Stimulated activated CD4-positive, alpha-beta T cell treated with anti-CD3 and anti-CD28 coated beads, Interleukin-4, amount 100 ng/mL, for 4 hours (primary cell): ENCODE measurements around the gene ACVR1B.

Experiments used
- DNase-seq, 2 experiments: peaks; one replicate each; pipeline ENCODE4 v3.0.0-alpha.2; 2020

ACVR1B gene

DNA sequence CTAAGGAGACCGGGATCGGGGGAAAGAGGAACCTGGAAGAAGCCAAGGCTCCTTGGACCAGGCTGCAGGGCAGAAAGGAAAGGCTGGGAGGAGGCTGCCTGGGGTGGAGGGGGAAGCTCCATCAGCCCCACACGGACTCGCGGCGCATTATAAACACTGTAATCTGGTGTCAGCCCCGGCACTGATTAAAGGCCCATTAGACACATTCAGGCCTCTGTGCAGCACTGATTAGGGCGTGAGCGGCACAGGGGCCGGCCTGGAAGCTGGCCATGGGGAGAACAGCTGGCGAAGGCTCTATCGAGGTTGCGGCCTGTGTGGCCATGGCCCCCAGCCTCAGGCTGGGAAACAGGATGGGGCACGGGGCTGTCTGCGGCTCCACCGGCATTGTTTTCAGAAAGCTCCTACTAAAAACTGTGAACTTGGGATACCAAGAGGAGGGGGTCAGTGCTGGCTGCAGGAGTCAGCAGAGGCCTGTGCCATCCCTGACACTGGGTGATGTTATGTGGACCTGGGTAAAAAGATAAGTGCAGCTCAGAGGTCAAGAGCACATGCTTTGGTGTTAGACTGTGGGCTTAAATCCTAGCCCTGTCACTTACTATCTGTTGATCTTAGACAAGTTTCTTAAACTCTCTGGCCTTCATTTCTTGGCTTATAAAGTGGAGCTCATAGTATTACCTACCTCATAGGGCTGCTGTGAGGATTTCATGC, 33.6 kb upstream of the ACVR1B start:
- no peak for DNase-seq

DNA sequence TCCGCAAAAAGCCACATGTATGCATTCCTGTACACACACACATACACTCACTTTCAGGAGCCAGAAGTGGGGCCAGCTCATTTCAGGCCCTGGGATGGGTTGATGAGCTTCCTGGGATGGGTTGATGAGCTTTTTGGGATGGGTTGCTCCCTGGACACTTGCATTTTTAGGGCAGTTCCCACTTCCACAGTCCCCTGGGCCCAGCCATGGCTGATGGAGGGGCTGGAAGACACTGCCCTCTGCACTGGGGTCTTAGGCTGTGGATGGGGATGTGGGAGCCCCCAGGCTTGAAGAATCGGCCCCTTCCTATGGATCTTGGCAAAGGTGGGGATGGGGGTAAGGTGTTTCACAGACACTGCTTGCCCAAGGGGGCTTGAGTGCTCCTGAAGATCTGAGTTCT, 31.5 kb upstream of the ACVR1B start:
- no peak for DNase-seq

DNA sequence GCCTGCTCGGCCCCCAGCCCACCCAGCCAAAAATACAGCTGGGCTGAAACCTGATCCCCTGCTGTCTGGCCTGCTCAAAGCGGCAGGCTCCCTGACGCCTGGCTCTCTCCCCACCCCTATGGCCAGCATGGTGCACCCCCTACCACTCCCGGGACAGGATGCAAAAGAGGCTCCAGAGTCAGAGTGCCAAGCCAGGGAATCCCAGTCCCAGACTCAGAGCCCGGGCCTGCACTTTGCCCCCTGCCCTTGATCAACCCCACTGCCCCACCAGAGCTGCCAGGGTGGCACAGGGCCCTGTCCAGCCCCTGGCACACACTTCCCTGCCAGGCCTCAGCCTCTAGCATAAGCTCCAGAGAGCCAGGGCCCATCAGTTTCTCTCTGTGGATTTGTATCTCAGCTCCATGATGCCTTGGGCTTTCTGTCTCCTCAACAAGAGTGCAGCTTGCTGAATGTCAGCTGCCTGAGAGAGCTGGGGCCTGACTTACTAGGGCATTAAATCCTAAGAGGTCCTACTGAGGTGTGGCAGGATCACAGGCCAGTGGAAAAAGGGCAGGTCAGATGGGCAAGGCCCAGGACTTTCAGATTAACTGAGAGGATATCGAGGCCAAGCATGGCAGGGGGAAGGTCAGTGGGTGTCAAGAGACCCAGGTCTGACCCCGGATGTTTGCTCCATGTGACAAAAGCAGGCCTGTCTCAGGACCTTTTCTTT, 30.3 kb upstream of the ACVR1B start:
- DNase-seq: no peak

DNA sequence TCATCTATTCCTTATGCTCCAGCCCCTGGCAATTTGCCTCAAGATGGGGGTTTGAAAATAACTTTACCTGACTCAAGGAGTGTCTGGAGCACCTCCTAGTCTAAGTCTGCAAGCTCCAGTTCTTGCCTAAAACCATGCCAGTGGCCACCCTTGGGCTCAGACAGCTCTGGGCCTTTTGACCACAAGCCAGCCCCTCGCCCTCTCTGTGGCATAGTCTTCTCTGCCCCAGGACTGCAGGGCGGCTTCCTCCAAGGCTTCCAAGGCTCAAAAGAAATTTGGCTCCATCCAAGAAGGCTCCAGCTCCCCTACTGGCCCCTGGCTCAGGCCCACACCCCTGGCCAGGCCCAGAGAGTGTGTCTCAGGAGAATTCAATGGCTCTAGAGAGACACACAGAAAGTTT, 29.4 kb upstream of the ACVR1B start:
- DNase-seq: no peak

DNA sequence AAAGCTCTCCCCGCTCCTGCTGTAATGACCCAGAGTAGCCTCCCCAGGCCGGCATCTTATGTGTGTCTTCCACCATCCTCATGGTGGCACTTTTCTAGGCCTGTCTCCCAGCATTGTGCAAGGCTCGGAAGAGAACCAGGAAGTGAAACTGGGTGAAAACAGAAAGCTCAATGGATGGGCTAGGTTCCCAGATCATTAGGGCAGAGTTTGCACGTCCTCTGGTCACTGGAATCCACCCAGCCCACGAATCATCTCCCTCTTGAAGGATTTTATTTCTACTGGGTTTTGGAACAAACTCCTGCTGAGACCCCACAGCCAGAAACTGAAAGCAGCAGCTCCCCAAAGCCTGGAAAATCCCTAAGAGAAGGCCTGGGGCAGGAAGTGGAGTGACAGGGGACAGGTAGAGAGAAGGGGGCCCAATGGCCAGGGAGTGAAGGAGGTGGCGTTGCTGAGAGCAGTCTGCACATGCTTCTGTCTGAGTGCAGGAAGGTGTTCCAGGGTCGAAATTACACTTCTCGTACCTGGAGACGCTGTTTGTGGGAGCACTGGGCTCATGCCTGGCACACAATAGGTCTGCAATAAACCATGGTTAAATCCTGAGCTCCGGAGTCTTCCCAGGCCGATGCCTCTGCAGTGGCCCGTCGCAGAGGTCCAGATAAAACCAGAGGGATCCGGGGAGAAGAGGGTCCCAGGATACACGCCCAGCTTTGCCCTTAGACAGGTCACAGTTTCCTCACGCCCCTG, 28.6 kb upstream of the ACVR1B start:
- no peak for DNase-seq

DNA sequence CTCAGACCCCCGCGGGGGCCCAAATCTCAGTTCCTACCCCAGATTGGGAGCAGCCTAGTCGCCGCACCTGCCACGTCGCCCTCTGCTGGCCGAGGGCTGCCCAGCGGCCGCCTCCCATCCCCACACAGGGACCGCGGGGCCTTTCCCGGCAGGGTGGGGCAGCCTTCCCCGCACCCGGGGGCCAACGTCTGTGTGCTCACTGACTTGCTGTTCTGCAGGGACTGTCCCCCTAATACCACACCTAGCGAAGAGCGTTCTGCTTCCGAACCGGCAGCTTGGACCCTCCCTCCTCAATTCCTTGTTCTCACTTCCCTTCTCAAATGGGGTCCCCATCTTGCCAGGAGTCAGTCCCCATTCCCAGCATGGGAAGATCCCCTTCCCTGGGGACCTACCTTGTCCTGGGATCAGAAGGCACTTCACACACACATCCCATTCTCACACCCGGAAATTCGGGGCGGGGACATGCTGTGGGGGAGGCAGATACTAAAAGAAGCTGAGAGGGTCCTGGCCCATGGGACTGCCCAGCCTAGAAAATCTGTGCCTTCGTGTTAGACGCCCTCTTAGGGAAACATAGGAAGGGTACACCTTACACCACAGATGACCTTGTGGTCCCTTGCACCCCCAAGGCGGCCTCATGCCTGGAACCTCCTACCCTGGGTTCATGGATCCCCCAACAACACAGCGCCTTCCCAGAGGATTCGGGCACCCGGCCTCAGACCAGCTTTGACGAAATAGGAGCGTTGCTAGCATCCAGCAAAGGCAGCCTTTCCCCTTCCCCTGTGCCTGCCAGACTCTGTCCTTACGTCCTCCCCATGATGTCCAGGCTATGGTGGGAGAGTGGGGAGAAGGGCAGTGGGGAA, 27.8 kb upstream of the ACVR1B start:
- DNase-seq: peak; percentile 40 to 66

DNA sequence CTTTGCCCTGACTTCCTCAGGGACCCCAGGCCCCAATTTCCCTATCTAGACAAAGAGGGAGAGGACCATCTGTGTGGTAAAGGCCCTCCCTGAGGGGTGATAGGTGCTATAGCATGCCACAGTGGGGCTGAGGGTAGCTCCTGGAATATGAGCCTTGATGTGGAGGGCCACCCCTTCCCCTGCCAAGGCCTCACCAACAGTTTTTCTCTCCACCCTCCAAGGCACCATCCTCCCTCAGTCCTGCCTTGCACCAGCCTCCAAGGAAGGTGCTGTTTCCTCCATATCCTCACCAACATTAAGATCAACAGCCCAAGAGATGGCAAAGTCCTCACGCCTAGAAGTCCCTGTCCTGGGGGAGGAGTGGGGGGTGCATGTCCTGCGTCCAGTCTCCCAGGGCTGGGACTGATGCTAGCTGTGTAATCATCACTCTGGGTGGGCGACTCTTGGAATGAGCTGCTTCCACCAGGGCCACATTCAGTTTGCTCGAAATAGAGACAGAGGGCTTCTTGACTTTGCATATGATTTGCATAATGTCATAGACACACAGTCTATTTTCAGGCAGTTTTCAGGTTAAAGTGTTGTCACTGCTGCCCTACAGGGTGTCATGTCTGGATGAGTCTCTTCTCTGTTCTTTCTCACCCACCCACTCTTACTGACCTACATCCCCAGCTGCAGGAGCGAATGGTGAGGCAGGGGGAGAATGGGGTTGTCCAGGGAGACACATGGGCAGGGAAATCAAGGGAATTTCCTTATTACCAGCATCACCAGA, 26.8 kb upstream of the ACVR1B start:
- DNase-seq: no peak

DNA sequence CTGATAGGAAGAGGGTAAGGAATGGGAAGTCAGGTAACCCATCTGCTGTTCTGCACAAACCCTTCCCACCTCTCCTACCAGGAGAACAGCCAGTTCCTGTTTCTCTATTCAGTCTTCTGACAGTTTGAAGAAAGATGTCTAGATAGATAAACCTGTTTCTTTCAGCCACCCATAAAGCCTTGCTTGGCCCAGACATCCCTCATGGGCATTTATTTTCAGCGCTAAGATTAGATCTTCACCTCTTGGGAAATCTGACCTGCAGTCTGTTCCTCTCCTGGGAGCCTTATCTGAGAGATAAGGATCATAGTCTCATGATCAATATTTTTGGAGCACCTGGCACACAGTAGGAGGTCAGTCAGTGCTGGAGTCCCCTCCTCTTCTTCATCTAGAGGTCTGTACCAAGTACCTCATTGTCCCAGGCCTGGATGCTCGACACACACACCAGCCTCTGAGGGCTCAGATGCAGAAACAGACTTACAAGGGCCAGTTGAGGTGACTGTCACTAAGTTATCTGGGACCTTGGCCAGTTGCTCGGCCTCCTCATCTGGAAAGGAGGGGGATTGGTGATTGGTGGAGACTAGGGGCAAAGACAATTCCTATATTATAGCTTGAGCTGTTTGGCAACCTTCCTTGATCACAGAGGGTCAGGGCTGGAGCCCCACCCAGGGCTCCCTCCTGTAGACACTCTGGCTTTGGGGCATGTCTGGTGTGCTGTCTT, 26.0 kb upstream of the ACVR1B start:
- DNase-seq: no peak

DNA sequence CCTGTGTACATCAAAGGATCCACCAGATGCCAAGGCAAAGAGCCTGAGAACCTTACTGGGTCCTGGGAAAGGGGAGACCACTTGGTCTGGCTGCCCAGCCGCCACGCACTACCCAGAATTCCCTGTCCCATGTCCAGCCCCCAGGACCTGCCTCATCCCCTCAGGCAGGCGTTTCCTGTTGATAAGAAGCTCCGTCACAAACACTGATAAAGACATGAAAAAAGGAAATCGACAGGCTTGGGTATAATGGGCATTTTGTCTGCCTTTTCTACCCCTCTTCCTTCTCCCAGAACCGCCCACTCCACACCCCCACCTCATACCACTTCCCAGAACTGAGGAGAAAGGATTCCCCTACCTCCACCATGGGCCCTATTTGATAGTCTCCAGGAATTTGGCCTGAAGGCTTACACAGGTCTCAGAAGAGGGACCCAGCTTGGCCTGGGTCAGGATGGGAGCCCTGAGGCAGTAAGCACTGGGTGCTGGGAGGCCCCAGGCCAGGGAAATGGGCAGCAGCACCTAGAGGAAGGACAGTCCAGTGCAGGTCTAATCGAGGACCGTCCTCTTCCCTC, 25.4 kb upstream of the ACVR1B start:
- DNase-seq: no peak

DNA sequence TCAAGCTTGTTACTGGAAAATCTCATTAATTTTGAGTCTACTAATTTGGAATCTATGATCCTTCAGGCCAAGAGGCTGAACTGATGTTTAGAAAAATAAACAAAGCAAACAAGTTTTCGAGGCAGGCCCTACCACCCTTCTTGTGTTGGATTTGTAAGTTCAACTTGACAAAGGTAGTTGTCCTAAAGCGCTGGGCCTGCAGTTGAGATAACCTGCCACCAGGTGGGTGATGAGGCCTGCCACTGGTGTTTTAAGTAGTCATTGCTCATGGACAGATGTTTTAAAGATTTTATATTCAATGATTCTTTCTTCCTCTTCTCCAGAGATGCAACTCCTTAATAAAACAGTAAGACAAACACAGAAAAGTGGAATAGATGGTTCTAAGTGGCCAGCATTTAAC, 24.8 kb upstream of the ACVR1B start:
- peak; percentile 42 to 45 for DNase-seq

DNA sequence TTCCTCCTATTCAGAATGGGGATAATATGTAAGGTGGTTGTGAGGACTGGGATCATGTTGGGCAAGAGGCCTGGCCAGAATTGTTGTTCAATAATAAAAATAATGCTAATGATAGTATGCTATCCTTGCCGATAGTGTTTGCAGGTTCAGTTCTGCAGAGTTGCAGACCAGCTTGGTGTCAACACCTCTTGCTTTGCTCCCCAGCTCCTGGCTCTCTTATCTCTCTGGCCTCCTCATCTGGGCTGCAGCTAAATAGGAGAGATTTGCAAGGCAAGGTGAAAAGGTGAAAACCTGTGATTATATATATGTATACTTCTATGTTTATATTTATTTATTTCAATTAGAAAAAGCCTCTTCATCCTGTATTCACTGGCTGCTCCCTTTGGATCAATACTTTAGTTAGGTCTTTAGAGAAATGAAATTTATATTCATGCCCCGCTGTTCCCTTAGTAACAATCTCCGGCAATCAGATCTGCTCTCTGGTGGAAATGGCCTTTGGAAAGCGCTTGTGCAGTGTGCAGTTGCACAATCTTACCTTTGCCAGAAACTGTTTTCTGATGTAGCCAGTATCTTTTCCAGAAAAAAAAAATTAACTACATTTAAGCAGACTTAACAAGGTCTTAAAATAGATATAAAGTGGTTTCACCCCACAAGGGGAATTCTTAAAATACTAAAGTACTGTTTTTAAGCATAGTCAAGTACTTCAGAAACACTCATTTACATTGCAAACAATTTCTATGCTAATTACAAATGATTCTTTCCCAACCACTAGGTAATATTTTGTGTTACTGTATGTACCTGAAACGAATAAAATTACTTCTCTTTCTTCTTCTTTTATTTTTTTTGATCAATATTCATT, 19.1 kb upstream of the ACVR1B start:
- DNase-seq: no peak

DNA sequence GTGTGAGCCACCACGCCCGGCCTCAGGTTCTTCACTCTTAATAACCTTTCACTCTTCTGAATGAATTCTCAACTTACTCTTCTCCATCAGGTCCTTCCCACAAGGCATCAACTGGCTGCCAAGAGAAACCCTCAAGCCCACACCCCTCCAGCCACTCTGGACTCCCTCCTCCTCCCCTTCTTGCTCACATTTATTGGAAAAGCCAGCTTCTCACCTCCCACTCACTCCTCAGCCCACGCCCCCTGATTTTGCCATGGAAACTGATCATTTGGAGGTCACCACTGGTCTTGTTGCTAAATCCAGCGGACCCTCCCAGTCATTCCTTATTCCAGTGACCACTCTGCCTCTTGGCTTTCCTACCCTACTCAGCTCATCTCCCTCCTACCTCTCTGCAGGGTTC, 17.4 kb upstream of the ACVR1B start:
- DNase-seq: no peak

DNA sequence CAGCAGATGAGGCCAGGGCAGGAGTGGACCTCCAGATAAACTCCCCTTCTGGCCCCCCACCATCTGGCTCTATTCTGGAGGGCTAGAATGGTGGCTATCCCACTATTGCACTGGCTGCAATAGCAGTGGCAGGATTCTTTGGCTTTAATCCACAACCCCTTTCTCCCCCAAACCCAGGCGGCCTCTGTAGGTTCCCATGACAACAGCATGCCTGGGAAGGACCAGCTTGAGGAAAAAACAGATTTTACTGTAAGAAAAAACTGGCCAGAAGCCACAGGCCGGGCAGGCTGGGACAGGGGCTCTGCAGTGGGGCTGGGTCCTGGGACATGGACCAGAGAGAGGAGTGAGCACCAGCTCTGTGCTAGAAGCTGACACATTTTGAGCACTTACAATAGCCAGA, 13.6 kb upstream of the ACVR1B start:
- no peak for DNase-seq

DNA sequence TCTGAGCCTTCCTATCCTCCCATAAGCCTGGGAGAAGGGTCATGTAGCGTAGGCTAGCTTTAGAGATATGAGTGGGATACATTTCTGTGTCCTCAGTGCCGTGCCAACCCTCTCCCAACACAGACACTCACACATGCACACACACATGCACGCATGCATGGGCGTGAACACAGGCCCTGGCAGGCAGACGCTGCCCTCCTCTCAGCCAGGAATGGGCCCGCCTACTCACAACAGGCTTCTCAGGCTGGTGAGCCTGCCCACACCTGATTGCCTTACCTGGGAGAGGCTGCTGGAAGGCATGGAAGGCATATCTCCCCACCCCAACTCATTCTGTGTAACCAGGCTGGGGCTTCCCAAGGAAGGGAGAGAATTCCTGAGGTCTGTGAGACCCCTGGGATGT, 12.8 kb upstream of the ACVR1B start:
- DNase-seq: no peak

DNA sequence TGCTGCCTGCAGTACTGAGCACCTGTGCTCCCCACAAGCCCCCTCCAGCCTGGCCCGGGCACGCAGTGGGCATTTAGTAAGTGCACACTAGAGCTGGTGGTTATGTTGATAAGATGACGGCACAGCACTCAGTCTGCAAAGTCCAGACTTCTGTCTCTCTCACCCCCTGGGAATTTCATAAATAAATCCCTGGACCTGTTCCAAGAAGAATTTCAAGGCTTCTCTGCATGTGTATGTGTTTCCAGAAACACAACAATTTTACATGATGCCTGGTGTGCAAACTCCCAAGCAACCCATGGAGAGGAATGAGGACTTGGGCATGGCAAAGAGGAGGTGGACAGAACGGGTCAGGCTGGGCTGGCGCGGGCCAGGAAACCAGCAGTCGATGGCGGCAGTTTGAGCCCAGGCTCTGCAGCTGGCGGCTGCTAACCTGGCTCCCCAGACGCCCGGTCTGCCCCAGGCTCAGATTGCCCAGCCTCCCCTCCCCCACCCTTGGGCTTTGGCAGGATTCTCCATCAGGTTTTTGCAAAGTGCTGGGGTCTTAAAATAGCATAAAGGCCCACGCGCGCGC, 10.4 kb upstream of the ACVR1B start:
- no peak for DNase-seq

DNA sequence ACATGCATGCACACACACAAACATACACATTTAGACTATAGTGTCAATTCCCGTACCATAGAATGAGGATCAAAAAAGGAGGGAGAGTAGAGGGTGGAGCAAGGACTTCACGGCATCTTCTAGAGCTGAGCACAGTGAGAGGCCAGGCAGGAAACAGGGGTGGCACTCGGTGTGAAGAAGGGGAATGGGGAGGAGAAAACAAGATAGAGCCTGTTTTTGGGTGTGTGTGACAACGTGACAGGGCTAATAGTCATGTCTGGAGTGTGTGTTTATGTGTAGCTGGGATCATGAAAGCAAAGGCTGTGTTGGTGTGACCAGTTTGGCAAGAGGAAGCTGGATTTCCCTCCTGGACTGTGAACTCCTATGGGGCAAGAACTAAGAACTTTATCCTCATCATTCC, 9.9 kb upstream of the ACVR1B start:
- DNase-seq: no peak

DNA sequence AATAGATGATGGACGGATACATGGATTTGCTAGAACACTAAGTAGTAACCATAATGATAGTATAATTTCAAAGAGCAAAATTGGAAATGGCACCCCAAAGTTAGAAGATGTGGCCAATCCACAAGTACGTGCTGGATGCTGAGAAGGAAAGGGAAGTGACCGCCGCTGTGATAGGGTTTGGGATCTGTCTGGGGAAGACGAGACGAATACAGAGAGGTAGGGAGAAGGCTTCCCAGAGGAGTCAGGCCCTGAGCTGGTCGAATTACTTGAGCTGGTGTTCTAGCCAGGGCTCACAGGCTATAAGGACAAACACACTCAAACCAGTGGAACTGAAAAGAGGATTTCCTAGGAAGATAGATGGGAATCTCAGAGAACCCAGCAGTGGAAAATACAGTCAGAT, 9.4 kb upstream of the ACVR1B start:
- DNase-seq: no peak

DNA sequence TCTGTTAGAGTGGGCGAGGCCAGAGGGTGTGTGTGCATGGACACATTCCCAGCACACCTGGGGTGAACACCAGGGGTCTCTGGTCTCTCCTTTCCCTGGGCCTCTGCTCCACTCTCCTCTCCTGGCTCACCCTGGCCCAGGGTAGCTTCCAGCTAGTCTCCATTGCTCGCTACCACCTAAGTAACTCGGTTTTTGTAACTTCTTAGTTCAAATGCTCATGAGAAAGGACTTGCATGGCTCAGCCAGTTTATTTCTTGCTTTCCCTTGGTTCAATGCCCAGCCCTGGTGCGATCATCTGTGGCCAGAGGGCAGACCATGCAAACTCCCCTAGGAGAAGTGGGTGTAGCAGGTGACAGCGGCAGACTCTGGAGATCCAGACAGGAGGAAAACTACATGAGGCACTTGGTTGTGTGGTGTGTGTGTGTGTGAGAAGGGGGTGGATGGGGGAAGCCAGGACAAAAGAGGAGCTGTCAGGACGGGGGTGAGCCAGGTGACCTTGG, 8.9 kb upstream of the ACVR1B start:
- no peak for DNase-seq

DNA sequence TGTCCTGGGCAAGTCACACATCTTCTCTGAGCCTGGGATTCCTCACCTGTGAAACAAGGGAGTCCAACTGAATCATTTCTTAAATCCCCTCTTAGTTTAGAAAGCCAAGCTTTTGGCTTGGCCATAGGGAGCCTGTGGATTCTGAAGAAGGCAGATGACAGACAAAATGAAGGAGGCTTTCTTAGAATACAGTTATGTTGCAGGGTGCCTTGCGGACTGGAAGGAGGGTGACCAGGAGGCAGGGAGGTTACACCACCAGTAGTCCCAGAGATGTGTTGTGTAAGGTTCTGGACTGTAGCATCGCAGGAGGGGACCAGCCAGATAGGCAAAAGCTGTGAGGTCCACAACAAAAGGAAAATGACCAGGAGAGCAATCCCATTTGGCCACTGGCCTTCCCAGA, 8.2 kb upstream of the ACVR1B start:
- DNase-seq: no peak
